ENCODE measurements around the gene MRPL36.

The MRPL36 gene

GRCh38 chr5:1782385-1783215, 17.0 kb downstream of the MRPL36 start:
- DNase-seq, result no peak

- DNase-seq, result no peak
Measured at GRCh38 chr5:1781726-1782384, 17.8 kb downstream of the MRPL36 start.

GRCh38 chr5:1781107-1781506, 18.5 kb downstream of the MRPL36 start:
- no peak for DNase-seq

- no peak for DNase-seq
Measured at GRCh38 chr5:1780614-1780930, 19.1 kb downstream of the MRPL36 start.

GRCh38 chr5:1779782-1780613, 19.6 kb downstream of the MRPL36 start:
- no peak for DNase-seq

GRCh38 chr5:1779021-1779680, 20.5 kb downstream of the MRPL36 start:
- DNase-seq, result no peak

GRCh38 chr5:1778138-1779020, 21.3 kb downstream of the MRPL36 start:
- no peak for DNase-seq

- no peak for DNase-seq
Measured at GRCh38 chr5:1777281-1778137, 22.1 kb downstream of the MRPL36 start.

GRCh38 chr5:1776831-1777230, 22.8 kb downstream of the MRPL36 start:
- DNase-seq, result no peak

- DNase-seq, result no peak
Measured at GRCh38 chr5:1772634-1773033, 27.0 kb downstream of the MRPL36 start.

GRCh38 chr5:1771149-1772065, 28.2 kb downstream of the MRPL36 start:
- DNase-seq, result no peak

- no peak for DNase-seq
Measured at GRCh38 chr5:1770443-1770802, 29.2 kb downstream of the MRPL36 start.

- no peak for DNase-seq
Measured at GRCh38 chr5:1769752-1770442, 29.7 kb downstream of the MRPL36 start.

GRCh38 chr5:1769017-1769640, 30.5 kb downstream of the MRPL36 start:
- no peak for DNase-seq

GRCh38 chr5:1768283-1769000, 31.2 kb downstream of the MRPL36 start:
- DNase-seq, result no peak

- no peak for DNase-seq
Measured at GRCh38 chr5:1767524-1768282, 31.9 kb downstream of the MRPL36 start.
